ENCODE measurements around the gene TNRC6C. TPM values are rescaled to one million over a fixed set of nuclear protein-coding genes. Genes with fewer than 3 reads are reported as not detected.

TNRC6C gene
- total and polyA plus RNA-seq, 2 of the 13 experiments (the other 11 are each of a cell fraction or from before 2014, with no cell fraction given): 0.66 to 4.9 TPM

GRCh38 chr17:78133971-78134898 lies 175.7 kb downstream of the TNRC6C start:
- peak; percentile 84 for FAIRE-seq
- peak overlapping the region; percentile 29 for H3K4me2 ChIP-seq (ENCODE audit: low read depth, low read length)
- no peak overlapping the region for H3K27ac ChIP-seq (ENCODE audit: extremely low read length, insufficient read depth, low read length)
- H3K9ac ChIP-seq (ENCODE audit: insufficient read depth, low read depth, low read length): no peak overlapping the region
- in situ Hi-C loops (cut with HindIII; ENCODE audit: extremely low pct_ligation_motif_present, low pct_unique_long_range_greater_than_20kb): no loop called here
- CTCF ChIA-PET (ENCODE audit: low intra/inter-chr PET ratio, low total read pairs): interaction anchor here (1.3 to 2.3 kb wide), 2 partner anchors 17 to 22 kb away, joined by 11 to 17 read pairs; no protein-coding TSS in a partner anchor
- BruUV-seq (replicated peaks): no TSS peak
- POLR2A ChIA-PET: interaction anchor here (0.7 to 2.5 kb wide), 4 partner anchors 10 to 176 kb away, joined by 3 to 10 read pairs (median 6); partner anchors contain the start of genes AFMID, TK1 and TNRC6C
- H3K9me3 ChIP-seq (ENCODE audit: low read length): no peaks in the 10 kb centered on the region
- peak overlapping the region in 1 of 3 experiments; percentile 23; a peak in 1 of 6 replicates for H3K4me3 ChIP-seq (replicated peaks in 1 of 3; ENCODE audit: insufficient read depth in 1 of 3, low read depth in 2 of 3, low read length in 3 of 3)
- H4K20me1 ChIP-seq (ENCODE audit: insufficient read depth, low read length): no peaks in the 10 kb centered on the region
- peak; percentile 44 for ATAC-seq
- peaks cover 93% of the 10 kb centered on the region for H3K4me1 ChIP-seq (ENCODE audit: insufficient read depth, low read length)
- H3K36me3 ChIP-seq (replicated peaks in 1 of 2; ENCODE audit: control insufficient read depth in 1 of 2, insufficient read depth in 2 of 2, low read length in 2 of 2): no peaks in the 10 kb centered on the region
- no peaks in the 10 kb centered on the region for H3K27me3 ChIP-seq (ENCODE audit: control insufficient read depth in 1 of 2, insufficient read depth in 2 of 2, low read length in 2 of 2)
- DNase-seq (ENCODE audit: low spot score): peak; percentile 83
- 38% methylated on average over 36 of the region's 39 CpGs for WGBS (ENCODE audit: low lambda C conversion rate)
- no peaks in the 10 kb centered on the region for H3K79me2 ChIP-seq (ENCODE audit: insufficient read depth, low read length)
- intact Hi-C loops (cut with micrococcal nuclease; ENCODE audit: unreplicated experiment): loop anchor here (1.0 kb wide), 1 partner anchor 17 kb away; no protein-coding TSS in a partner anchor
- no peak overlapping the region for H2AFZ ChIP-seq (ENCODE audit: low read length)
- TF ChIP-seq, protein P1, sequence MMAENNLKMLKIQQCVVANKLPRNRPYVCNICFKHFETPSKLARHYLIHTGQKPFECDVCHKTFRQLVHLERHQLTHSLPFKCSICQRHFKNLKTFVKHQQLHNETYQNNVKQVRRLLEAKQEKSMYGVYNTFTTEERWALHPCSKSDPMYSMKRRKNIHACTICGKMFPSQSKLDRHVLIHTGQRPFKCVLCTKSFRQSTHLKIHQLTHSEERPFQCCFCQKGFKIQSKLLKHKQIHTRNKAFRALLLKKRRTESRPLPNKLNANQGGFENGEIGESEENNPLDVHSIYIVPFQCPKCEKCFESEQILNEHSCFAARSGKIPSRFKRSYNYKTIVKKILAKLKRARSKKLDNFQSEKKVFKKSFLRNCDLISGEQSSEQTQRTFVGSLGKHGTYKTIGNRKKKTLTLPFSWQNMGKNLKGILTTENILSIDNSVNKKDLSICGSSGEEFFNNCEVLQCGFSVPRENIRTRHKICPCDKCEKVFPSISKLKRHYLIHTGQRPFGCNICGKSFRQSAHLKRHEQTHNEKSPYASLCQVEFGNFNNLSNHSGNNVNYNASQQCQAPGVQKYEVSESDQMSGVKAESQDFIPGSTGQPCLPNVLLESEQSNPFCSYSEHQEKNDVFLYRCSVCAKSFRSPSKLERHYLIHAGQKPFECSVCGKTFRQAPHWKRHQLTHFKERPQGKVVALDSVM (CRISPR knock-in tag; IDR thresholded peaks at IDR 0.05): no peak
- no peak for TF ChIP-seq CBX2 (IDR thresholded peaks at IDR 0.05; ENCODE audit: low read depth, low read length)
- TF ChIP-seq CBX2 (CRISPR knock-in tag; IDR thresholded peaks at IDR 0.05; ENCODE audit: low read depth): no peak
- no peak for TF ChIP-seq SIX4 (CRISPR knock-in tag; IDR thresholded peaks at IDR 0.05)
- TF ChIP-seq ZNF101 (CRISPR knock-in tag; IDR thresholded peaks at IDR 0.05; ENCODE audit: borderline replicate concordance, low read depth): no peak
- no peak for TF ChIP-seq HDAC6 (IDR thresholded peaks at IDR 0.05; ENCODE audit: low read depth, low read length)
- TF ChIP-seq, protein P2, sequence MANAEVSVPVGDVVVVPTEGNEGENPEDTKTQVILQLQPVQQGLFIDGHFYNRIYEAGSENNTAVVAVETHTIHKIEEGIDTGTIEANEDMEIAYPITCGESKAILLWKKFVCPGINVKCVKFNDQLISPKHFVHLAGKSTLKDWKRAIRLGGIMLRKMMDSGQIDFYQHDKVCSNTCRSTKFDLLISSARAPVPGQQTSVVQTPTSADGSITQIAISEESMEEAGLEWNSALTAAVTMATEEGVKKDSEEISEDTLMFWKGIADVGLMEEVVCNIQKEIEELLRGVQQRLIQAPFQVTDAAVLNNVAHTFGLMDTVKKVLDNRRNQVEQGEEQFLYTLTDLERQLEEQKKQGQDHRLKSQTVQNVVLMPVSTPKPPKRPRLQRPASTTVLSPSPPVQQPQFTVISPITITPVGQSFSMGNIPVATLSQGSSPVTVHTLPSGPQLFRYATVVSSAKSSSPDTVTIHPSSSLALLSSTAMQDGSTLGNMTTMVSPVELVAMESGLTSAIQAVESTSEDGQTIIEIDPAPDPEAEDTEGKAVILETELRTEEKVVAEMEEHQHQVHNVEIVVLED (CRISPR knock-in tag; IDR thresholded peaks at IDR 0.05; ENCODE audit: borderline replicate concordance): no peak
- TF ChIP-seq RFXANK (CRISPR knock-in tag; IDR thresholded peaks at IDR 0.05): no peak; the same call in 1 of the 2 replicates
- TF ChIP-seq PCBP2 (optimal IDR thresholded peaks at IDR 0.05; ENCODE audit: low read depth, low read length, poor library complexity, severe bottlenecking): no peak
- peak; percentile 81; the same call in 1 of the 2 replicates for TF ChIP-seq CHD4 (IDR thresholded peaks at IDR 0.05; ENCODE audit: borderline replicate concordance, low read length)
- TF ChIP-seq ZNF773 (CRISPR knock-in tag; IDR thresholded peaks at IDR 0.05; ENCODE audit: borderline replicate concordance): no peak
- no peak for TF ChIP-seq ZFP82 (CRISPR knock-in tag; IDR thresholded peaks at IDR 0.05; ENCODE audit: borderline replicate concordance)
- TF ChIP-seq ZBTB38 (CRISPR knock-in tag; IDR thresholded peaks at IDR 0.05): no peak; the same call in none of the 2 replicates
- peak; percentile 47; the same call in 1 of the 2 replicates for TF ChIP-seq DZIP1 (CRISPR knock-in tag; IDR thresholded peaks at IDR 0.05)
- TF ChIP-seq NFE2 (CRISPR knock-in tag; IDR thresholded peaks at IDR 0.05): no peak
